ENCODE data around the gene GRK1.

Gene GRK1

GRCh38 chr13:113632706-113633484 lies 34.1 kb upstream of the GRK1 start:
- DNase-seq (ENCODE audit: low spot score): no peak

GRCh38 chr13:113633485-113633873 lies 33.5 kb upstream of the GRK1 start:
- DNase-seq (ENCODE audit: low spot score): no peak

- DNase-seq (ENCODE audit: low spot score): no peak
Observed at GRCh38 chr13:113634279-113635047, 32.6 kb upstream of the GRK1 start.

- no peak for DNase-seq (ENCODE audit: low spot score)
Observed at GRCh38 chr13:113635048-113635420, 32.0 kb upstream of the GRK1 start.

- DNase-seq (ENCODE audit: low spot score): no peak
Observed at GRCh38 chr13:113635709-113636108, 31.3 kb upstream of the GRK1 start.

- DNase-seq (ENCODE audit: low spot score): no peak
Observed at GRCh38 chr13:113636266-113636963, 30.6 kb upstream of the GRK1 start.

- DNase-seq (ENCODE audit: low spot score): no peak
Observed at GRCh38 chr13:113637262-113638160, 29.5 kb upstream of the GRK1 start.

- DNase-seq (ENCODE audit: low spot score): no peak
Observed at GRCh38 chr13:113638173-113638746, 28.8 kb upstream of the GRK1 start.

- DNase-seq (ENCODE audit: low spot score): no peak
Observed at GRCh38 chr13:113638806-113639205, 28.2 kb upstream of the GRK1 start.

GRCh38 chr13:113639616-113640262 lies 27.3 kb upstream of the GRK1 start:
- DNase-seq (ENCODE audit: low spot score): no peak

GRCh38 chr13:113641426-113641825 lies 25.6 kb upstream of the GRK1 start:
- DNase-seq (ENCODE audit: low spot score): no peak

- no peak for DNase-seq (ENCODE audit: low spot score)
Observed at GRCh38 chr13:113642563-113642962, 24.5 kb upstream of the GRK1 start.

- peak; percentile 77 for DNase-seq (ENCODE audit: low spot score)
Observed at GRCh38 chr13:113643593-113643992, 23.4 kb upstream of the GRK1 start.

- no peak for DNase-seq (ENCODE audit: low spot score)
Observed at GRCh38 chr13:113644800-113645199, 22.2 kb upstream of the GRK1 start.

GRCh38 chr13:113645329-113645728 lies 21.7 kb upstream of the GRK1 start:
- DNase-seq (ENCODE audit: low spot score): no peak

GRCh38 chr13:113646376-113646775 lies 20.6 kb upstream of the GRK1 start:
- no peak for DNase-seq (ENCODE audit: low spot score)

GRCh38 chr13:113646921-113647340 lies 20.1 kb upstream of the GRK1 start:
- no peak for DNase-seq (ENCODE audit: low spot score)

- peak; percentile 87 for DNase-seq (ENCODE audit: low spot score)
Observed at GRCh38 chr13:113647351-113648215, 19.4 kb upstream of the GRK1 start.

- no peak for DNase-seq (ENCODE audit: low spot score)
Observed at GRCh38 chr13:113648216-113648610, 18.8 kb upstream of the GRK1 start.

- no peak for DNase-seq (ENCODE audit: low spot score)
Observed at GRCh38 chr13:113649212-113649611, 17.8 kb upstream of the GRK1 start.

Data from kidney tubule cell (primary cell).